G401.6 (cell line): ENCODE results near the gene LRRC3.

Experiments used
- FAIRE-seq: peaks from 2 replicates; lab custom pipeline; 2012; peaks lifted over from hg19 to GRCh38; lab: Jason Lieb, UNC

Gene LRRC3

DNA sequence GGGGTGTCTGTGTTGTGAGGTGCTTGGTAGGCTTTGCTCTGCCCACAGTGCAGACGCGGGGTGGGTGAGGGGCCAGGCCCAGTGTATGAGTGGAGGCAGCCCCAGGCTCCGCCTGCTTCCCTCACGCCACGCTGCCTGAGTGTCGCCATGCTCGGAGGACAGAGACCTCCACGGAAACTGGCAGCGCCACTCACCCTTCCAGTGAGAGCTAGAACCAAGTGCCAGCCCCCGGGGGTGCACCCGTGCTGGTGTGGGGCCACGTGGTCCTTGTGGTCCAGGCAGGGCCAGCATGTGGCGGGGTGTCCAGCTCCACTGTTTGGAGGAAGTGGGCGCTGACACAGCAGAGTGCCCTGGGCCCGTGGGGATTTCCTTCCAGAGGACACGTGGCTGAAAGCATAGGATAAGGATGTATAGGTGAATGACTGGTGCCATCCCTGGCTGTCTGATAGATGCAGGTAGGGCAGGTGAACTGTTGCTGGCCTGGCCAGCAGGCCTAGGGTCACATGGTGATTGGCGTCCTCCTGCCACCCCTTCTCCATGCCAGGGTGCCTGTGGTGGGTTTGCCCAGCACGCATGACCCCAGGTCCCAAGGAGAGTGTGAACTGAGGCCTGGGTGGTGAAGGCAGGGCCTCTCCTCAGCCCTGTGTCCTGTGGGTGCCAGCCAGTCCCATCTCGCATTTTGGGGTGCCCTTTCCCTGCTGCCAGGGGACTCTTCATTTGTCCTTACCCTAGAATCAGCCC lies 3.8 kb downstream of the LRRC3 start:
- FAIRE-seq: no peak

DNA sequence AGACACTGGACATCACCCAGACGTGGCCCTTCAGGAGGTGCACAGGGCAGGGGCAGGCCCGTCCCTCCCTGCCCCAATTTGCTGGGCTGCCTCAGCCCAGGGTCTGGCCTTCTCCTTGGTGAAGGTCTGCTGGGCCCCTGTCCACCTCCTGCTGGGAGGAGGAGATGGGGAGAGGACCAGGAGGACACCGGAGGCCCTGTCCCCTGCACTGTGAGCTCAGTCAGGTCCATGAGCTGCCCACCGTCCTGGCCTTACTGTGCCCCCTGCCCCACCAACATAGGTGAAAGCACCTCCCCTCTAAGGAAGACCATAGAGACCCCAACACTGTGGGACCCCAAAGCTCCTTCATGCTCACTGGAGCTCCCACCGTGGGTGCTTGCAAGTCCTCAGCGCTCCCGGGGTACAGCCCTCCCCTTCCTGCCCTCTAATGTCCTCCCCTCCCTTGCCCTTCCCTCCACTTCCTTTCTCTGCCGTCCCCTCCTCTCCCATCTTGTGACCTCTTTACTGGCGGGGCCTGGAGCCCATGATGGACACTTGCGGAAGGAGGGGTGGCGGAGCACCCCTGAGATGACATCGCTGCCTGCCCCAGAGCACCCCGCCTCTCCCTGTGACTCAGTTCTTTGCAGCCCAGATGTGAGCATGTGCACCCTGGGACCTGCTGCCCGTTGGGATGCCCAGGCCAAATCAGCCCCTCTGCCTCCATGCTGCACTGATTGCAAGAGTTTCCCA lies 4.6 kb downstream of the LRRC3 start:
- no peak for FAIRE-seq

DNA sequence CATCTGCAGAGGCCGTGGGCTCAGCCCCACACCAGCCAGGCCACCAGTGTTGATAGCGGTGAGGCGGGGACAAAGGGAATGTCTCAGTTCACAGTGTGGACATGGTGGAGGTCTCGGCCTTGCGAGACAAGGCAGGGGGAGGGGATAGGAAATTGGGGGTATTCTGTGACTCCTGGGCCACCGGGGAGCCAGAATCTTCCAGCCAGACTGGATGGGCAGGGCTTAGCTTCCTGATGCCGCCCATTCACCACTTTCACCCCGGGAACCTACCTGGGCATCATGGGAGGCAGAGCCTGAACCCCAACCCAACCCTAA lies 5.1 kb downstream of the LRRC3 start:
- no peak for FAIRE-seq

DNA sequence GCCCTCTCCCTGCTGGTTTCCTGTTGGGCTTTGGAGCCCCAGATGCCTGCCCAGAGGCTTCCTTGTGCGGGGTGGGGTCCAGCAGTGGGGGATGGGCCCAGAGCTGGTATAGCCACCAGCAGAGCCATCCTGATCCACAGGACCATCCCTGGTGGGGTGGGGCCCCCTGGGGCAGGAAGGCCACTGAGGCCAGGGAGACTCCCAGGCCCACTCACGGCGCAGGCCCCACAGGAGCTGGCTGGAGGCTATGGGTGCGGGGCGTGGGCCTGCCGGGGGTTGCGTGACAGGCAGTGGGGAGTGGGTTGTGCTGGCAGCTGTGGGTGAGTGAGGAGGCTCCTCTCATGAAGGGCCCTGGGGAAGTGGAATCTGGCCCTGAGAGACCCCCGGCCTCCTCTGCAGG lies 5.7 kb downstream of the LRRC3 start:
- FAIRE-seq: no peak

DNA sequence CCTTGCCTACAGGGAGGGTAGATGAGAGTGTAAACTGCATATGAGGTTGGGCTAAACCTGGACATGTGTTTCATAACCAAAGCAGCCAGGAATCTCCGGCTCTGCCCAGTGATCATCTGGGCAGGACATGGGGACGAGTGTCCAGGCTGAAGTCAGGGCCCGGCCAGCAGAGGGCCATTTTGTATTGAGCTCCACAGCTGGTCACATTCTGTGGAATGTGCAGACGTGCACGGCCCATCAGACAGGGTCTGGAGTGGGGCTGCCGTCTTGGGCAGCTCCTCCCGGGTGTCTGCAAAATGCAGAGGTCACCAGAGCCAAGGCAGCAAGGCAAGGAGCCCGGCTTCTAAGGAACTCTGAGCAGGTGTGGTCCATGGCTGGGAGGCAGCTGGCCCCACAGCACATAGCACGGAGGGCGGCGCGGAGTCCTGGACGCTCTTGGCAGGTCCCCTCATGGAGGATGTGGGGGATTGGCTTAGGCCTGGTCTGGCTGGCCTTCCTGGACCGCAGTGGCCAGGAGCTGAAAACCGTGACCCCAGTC lies 6.2 kb downstream of the LRRC3 start:
- no peak for FAIRE-seq

DNA sequence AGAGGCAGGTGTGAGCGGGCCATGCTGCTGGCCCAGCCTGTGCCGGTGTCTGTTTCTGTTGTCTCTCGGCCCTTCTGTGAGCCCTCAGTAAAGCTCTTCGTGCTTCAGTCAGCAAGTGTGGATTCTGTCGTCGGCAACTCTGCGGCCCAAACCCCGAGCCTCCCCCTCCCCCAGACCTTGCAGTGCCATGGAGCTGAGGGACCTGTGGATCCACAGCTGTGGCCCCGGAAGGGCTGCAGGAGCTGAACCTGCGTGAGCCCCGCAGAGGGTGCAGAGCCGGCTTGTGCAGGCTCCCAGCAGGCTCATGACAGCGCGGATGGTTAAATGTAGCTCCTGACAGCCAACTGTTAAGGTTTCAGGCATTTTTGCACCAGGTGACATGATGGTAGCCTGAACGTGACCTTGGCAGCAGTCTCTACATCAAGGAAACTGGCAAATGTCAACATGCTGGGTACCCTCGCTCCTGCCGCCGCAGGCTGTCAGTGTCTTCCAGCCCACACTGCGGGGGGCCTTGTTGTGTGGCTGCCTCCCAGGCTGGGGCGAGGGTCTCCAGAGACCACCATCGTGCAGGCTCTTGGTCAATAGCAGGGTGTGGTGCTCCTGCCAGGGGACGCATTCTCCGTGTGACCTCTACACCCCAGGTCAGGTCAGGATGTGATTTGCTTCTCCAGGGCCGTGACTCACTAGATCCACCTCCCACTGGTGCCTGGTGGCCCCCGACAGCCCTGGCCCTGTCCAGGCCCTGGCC lies 7.0 kb downstream of the LRRC3 start:
- no peak for FAIRE-seq

DNA sequence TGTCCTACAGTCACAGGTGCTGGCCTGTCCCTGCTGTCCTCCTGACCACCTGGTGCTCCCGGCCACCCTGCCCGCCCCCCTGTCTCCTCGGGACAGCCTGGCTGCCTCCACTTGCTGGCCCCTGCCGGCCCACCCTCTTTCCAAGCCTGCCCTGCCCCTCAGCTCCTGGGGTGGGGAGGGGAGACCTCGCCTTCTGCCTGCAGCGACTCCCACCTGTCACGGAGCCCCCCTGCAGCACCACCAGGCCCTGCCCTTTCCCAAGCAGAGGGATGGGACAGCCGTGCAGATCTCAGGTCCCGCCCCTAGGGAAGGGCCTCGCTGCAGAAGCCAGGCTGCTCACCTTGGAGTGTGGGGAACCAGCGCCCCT lies 7.5 kb downstream of the LRRC3 start:
- FAIRE-seq: no peak

DNA sequence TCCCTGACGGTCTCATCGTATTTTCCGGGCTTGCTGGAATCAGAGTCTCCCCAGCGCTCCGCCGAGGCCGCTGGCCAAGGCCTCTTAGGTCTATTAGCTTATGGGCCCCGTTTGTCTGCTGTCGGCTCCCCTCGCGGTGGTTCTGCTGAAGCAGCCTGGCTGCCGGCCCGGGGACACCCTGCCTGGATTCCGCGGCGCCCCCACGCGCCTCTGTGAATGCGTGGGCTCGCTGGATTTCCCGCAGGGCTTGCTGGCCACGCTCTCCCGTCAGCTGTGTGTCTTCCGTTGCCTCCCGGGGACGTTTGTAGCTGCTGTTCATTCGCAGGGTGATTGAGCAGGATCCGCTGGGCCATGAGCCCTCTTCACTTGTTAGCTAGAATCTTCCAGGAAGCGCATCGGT lies 8.4 kb downstream of the LRRC3 start:
- no peak for FAIRE-seq

DNA sequence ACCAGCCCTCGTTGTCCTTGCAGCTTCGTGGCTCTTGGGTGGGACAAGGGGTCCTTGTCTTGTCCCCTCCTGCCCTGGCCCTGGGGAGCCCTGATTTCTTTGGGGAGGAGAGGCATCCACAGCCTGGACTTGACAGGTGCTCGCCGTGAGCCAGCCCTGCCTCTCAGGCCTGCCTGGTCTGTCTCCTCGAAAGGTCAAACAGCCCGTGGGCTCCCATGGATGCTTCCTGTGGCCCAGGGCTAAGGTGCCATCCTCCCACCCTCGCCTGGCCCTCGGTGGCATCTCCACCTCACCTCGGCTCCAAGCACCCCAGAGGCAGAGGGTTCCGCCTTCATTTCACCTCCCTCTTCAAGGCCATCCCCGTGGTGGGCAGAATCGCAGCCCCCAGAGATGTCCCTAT lies 9.0 kb downstream of the LRRC3 start:
- FAIRE-seq: no peak

DNA sequence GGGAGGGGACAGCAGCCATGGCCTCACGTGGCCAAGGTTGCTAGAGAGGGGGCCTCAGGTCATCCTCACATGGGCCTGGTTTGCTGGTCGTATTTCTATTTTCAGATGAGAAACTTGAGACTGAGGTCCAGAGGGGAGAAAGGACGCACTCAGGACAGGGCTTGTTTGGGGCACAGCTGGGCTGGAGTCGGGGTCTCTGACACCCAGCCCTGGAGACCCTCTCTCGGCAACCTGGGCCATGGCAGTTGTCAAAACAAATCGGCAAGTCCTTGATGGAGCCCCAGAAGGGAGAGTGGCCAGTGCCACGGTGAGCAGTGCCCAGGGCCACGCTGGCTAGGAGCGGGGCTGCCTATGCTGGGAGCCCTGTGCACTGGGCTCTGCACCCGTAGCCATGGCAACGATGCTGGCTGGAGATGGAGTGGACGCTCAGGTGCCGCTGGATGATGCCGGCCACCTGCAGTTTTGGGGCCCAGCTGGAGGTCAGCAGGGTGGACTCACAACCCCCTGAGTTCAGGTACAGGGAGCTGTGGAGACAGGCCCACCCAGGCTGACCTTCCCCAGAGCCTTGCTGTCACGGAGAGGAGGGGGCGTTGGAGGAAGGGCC lies 11.1 kb downstream of the LRRC3 start:
- no peak for FAIRE-seq

DNA sequence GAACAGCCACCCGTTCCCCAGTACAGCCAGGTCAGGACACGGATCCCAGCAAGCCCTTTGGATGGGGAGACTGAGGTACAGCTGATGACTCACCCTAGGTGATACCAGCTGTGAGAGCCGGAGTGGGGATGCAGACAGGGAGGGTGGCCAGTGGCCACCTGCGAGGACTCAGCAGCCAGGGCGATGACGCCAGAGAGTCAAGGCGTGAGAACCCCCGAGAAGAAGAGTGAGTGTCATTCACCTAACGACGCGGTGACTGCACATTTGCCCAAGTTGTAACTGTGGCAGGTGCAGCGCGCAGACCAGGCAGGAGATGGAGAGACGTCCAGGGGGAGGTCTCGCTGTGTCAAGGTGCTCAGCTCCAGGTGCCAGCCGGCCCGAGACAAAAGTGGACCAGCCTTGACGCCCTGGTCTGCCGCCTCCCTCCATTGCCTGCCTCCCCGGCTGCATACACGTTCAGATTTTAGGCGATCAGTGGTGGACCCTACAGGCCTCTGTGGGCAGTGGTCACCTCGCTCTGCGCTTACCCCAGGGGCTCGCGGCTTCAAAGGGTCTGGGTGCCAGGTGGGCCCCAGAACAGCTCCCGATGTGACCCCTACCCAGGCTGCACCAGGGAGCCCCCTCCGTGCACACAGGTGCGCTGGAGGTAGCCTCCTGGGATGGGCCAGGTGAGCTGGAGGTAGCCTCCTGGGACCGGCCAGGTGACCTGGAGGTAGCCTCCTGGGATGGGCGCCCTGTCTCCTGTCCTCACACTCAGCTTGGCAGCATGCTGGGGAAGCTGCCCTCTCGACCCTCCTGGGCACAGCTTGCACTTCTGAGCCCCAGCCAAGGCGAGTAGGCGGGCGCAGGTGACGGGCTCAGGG lies 11.9 kb downstream of the LRRC3 start:
- no peak for FAIRE-seq

DNA sequence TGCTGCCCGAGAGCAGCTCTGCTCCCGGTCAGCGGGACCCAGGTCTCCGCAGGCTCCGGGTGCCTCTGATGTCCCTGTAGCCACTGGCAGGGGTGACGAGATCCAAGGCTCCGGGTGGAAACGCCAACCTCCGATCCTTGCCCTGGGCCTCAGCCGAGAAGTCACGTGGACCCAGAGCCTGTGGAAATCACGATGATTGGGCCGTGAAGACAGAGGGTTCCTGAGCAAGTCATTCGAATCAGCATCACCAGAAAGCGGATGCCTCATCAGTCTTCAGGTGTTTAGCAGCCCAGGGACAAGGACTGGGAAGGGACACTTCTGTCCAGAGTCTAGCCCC lies 12.5 kb downstream of the LRRC3 start:
- FAIRE-seq: no peak

DNA sequence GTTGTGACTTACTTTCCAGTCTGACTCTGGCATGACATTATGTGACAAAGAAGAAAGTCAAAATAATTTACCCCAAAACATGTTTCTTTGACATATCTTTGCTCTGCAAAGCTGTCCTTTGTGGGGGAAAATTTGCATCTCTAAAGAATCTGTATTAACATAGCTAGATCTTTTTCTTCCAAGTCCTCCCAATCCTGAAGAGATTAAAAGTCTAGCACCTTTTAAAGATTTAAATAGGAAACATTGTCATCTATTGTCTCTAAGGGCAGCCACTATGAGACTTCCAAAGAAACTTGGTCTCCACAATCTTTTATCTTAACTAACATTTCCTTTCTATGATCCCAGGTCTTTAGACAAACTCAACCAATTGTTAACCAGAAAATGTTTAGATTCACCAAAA lies 16.0 kb downstream of the LRRC3 start:
- no peak for FAIRE-seq

DNA sequence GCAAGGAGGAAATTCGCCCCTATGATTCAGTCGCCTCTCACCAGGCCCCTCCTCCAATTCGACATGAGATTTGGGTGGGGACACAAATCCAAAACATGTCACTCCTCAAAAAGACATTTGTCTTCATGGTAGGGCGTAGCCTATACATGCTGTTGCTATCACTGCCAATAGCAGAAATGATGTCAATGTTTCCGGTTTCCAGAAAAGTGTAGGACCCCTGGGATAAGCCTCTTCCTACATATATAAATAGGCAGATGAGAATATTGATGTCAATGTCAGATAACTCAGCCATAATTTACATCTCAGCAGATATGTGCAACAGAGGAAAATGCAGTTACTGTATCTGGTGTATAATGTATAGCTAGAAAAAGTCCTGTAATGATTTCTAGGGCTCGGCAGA lies 16.7 kb downstream of the LRRC3 start:
- no peak for FAIRE-seq

DNA sequence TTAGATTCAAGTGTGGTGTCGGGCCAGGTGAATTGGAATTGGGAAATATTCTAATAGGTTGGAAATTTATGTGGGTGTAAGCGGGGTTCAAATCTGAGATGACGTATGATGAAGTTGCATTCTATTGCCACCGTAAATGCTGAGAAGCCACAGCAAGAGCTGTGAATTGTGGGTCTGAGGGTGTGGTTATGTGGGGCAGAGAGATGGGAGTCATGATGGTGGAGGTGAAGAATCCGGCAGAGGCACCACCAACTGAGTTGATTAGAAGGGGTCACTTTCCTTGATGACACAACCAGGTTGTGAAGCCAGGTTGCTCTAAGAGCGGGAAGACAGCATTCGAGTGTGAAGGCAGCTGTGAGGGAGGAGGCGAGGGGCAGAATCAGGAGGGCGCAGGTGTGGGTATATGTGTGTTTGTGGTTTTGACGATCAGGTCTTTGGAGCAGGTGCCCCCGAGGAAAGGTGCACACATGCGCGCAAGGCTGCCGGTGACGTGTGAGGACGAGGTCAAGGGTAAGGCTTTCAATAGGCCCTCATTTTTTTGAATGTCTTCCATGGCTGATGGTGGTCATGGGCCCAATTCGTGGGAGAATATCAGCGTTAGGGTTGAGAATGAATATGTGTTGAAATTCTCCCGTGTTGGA lies 18.7 kb downstream of the LRRC3 start:
- FAIRE-seq: no peak

DNA sequence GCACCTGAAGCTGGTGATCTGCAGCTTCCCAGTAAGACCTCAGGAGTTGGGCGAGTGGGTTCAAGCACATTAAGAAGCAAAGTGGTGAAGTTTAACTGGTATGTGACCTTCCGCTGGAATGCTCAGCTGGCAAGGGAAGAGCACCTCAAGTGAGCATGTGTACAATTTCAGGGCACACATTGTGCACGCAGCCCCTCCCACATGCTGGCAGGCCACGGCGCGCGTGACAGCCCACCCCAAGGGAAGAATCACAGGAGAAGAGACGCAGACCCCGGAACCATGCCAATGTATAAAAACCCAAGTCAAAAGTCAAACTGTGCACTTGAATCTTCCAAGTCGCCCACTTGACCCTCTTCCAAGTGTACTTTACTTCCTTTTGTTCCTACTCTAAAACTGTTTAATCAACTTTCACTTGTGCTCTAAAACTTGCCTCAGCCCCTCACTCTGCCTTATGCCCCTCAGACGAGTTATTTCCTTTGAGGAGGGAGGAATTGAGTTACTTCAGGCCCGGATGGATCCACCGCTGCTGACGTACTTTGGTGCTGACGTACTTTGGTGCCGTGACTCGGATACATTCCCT lies 20.0 kb downstream of the LRRC3 start:
- no peak for FAIRE-seq

DNA sequence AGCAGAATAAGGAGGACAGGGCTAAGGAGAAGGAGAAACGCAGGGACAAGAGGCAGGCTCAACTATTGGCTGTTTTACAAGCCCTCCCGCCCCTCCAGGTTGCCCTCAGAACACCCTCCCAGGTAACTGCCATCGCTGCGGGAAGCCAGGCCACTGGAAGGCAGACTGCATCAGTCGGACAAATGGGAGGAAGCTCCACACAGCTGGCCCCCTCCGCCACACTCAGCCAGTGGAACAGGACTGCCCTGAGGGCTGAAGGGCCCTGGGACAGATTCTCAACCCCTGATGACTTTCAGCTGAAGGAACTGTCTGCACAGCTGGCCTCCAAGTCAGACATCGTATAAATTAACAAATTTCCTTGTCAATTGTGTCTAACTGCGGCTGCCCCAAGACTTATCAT lies 21.8 kb downstream of the LRRC3 start:
- no peak for FAIRE-seq

DNA sequence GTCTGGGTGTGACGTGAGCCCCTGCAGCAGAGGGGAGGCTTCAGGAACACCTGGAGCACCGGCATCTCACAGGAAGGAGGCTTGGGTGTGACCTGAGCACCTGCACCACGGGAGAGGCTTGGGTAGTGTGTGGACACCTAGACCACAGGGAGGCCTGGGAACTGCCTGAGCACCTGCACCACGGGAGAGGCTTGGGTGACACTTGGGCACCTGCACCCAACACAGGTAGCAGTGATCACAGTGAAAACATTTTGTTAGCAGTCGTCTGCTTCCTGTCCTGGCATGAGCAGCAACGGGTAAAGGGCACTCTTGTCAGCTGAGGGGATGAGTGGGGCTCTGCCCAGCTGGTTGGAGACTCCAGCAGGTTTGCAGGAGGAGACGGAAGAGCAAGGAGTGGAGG lies 22.4 kb downstream of the LRRC3 start:
- no peak for FAIRE-seq

DNA sequence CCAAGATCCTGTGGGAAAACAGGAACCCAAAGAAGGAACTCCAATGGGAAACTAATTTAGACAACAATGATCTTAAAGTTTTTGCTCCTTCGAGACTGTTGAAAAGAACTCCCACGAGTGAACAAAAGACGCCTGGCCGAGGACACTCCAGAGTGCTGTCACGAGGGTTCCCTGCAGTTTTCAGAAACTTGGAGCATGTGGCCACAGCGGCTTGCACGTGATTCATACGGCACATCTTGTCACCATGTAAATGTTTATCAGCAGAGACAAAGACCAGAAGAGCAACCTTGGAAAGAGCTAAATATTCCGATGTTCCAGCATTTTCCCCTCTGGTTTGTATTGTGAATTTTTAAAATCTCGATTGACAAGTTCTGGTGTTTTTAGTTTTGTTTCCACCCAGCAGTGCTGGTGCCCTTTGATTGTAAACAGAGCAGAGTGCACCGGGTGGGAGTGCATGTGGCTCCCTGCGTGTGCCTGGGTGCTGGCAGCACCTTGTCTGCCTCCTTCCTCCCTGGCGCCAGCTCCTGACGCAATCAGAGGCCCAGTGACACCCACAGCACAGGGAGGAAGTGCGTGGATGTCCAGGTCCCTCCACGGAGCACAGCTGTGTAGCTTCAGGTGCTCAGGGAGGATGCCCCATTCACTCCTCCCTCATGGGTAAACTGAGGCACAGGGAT lies 23.0 kb downstream of the LRRC3 start:
- no peak for FAIRE-seq

DNA sequence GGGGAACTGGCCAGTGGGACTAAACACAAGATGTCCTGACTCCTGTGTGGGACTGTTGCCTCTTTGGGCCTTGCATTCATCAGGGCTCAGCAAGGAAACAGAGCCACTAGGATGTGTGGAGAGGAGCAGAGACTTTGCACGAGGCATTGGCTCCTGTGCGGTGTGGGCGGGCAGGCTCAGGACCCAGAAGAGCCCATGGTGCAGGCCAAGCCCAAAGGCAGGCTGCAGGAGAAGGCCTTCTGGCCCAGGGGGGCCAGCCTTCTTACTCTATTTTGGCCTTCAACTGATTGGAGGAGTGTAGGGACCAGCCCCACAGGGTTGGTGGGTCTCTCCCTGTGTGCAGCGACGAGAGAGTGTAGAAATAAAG lies 23.5 kb downstream of the LRRC3 start:
- no peak for FAIRE-seq
